Middle frontal gyrus (tissue), 1 donor: ENCODE results near the gene GALK2.

Experiments
- DNase-seq: peaks from one replicate; pipeline ENCODE4 v3.0.0-alpha.2; 2015; ENCODE audit warnings: low spot score; ENCODE audit errors: extremely low spot score

GALK2 gene

GRCh38 chr15:49278751-49279150, 108.7 kb downstream of the GALK2 start:
- DNase-seq, result no peak

- no peak for DNase-seq
Measured at GRCh38 chr15:49279521-49280456, 109.7 kb downstream of the GALK2 start.

- no peak for DNase-seq
Measured at GRCh38 chr15:49282366-49282765, 112.3 kb downstream of the GALK2 start.

GRCh38 chr15:49286649-49287404, 116.8 kb downstream of the GALK2 start:
- no peak for DNase-seq

- DNase-seq, result no peak
Measured at GRCh38 chr15:49287481-49287880, 117.4 kb downstream of the GALK2 start.

GRCh38 chr15:49288391-49288790, 118.3 kb downstream of the GALK2 start:
- DNase-seq, result no peak

GRCh38 chr15:49290191-49290590, 120.1 kb downstream of the GALK2 start:
- DNase-seq, result no peak

GRCh38 chr15:49293941-49294340, 123.9 kb downstream of the GALK2 start:
- DNase-seq, result no peak

GRCh38 chr15:49296258-49296657, 126.2 kb downstream of the GALK2 start:
- no peak for DNase-seq

GRCh38 chr15:49297584-49297983, 127.5 kb downstream of the GALK2 start:
- DNase-seq, result no peak

- DNase-seq, result no peak
Measured at GRCh38 chr15:49300856-49301255, 130.8 kb downstream of the GALK2 start.

- no peak for DNase-seq
Measured at GRCh38 chr15:49301562-49301961, 131.5 kb downstream of the GALK2 start.

- DNase-seq, result no peak
Measured at GRCh38 chr15:49303003-49303402, 133.0 kb downstream of the GALK2 start.

- DNase-seq, result no peak
Measured at GRCh38 chr15:49306551-49306950, 136.5 kb downstream of the GALK2 start.

GRCh38 chr15:49308686-49309085, 138.6 kb downstream of the GALK2 start:
- no peak for DNase-seq

- DNase-seq, result no peak
Measured at GRCh38 chr15:49309889-49310288, 139.8 kb downstream of the GALK2 start.

- no peak for DNase-seq
Measured at GRCh38 chr15:49313650-49314049, 143.6 kb downstream of the GALK2 start.

- DNase-seq, result no peak
Measured at GRCh38 chr15:49314716-49315115, 144.7 kb downstream of the GALK2 start.

- no peak for DNase-seq
Measured at GRCh38 chr15:49315391-49315823, 145.4 kb downstream of the GALK2 start.

GRCh38 chr15:49320351-49320750, 150.3 kb downstream of the GALK2 start:
- DNase-seq, result no peak

- DNase-seq, result no peak
Measured at GRCh38 chr15:49323207-49323606, 153.2 kb downstream of the GALK2 start.

GRCh38 chr15:49327927-49328326, 157.9 kb downstream of the GALK2 start:
- no peak for DNase-seq
